Breast epithelium (tissue), 3 donors: ENCODE data around the gene AGAP2.

ENCODE experiments used
- POLR2AphosphoS5 ChIP-seq, 3 donors: sonication (generic); formaldehyde crosslinking; IDR thresholded peaks; one replicate each; pipeline ENCODE4 v1.6.1; 2017; ENCODE audit warnings: antibody characterized with exemption in 3 of 3
- TF ChIP-seq, protein P1 (sequence below), 3 donors: fragments of 450-650 bp; IDR thresholded peaks; one replicate each; pipeline ENCODE4 v1.5.1; 2016 to 2017; ENCODE audit warnings: antibody characterized with exemption in 3 of 3, mild to moderate bottlenecking in 3 of 3, moderate library complexity in 3 of 3

DNA sequence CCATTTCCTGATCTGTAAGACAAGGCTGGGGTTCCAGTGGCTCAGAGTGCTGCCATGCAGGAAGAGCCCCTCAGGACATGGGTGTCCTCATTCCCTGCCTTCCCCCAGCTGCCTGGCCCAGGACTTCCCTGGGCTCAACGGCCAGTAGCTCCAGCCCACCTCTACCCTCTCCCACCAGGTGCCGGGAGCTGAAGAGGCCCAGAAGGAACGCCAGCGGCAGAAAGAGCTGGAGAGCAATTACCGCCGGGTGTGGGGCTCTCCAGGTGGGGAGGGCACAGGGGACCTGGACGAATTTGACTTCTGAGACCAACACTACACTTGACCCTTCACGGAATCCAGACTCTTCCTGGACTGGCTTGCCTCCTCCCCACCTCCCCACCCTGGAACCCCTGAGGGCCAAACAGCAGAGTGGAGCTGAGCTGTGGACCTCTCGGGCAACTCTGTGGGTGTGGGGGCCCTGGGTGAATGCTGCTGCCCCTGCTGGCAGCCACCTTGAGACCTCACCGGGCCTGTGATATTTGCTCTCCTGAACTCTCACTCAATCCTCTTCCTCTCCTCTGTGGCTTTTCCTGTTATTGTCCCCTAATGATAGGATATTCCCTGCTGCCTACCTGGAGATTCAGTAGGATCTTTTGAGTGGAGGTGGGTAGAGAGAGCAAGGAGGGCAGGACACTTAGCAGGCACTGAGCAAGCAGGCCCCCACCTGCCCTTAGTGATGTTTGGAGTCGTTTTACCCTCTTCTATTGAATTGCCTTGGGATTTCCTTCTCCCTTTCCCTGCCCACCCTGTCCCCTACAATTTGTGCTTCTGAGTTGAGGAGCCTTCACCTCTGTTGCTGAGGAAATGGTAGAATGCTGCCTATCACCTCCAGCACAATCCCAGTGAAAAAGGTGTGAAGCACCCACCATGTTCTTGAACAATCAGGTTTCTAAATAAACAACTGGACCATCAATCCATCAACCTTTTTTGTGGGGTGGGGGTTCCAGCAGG, 17.6 kb downstream of the AGAP2 start:
- TF ChIP-seq, protein P1, sequence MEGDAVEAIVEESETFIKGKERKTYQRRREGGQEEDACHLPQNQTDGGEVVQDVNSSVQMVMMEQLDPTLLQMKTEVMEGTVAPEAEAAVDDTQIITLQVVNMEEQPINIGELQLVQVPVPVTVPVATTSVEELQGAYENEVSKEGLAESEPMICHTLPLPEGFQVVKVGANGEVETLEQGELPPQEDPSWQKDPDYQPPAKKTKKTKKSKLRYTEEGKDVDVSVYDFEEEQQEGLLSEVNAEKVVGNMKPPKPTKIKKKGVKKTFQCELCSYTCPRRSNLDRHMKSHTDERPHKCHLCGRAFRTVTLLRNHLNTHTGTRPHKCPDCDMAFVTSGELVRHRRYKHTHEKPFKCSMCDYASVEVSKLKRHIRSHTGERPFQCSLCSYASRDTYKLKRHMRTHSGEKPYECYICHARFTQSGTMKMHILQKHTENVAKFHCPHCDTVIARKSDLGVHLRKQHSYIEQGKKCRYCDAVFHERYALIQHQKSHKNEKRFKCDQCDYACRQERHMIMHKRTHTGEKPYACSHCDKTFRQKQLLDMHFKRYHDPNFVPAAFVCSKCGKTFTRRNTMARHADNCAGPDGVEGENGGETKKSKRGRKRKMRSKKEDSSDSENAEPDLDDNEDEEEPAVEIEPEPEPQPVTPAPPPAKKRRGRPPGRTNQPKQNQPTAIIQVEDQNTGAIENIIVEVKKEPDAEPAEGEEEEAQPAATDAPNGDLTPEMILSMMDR (IDR thresholded peaks at IDR 0.05) = no peak
- no peak for TF ChIP-seq POLR2AphosphoS5 (IDR thresholded peaks at IDR 0.05)
